HepG2 (cell line): ENCODE results near the gene MRPS10. TPM values are rescaled to one million over a fixed set of nuclear protein-coding genes. Genes with fewer than 3 reads are reported as not detected.

Experiments
- ATAC-seq: fragments of 200-7000 bp; cut with Tn5 transposase; 3 replicates; pipeline ENCODE4 v1.9.1; 2020; ENCODE audit warnings: mild to moderate bottlenecking, moderate library complexity
- BruUV-seq: library from RNA; stranded (reverse); fragments of 400-500 nt; replicated peaks from 2 replicates; lab custom pipeline; 2021; lab: Mats Ljungman, UMichigan
- CTCF ChIA-PET: fragments of 300-600 bp; formaldehyde crosslinking; extraction: SDS; loops from one replicate; lab custom pipeline; 2021; ENCODE audit warnings: low total read pairs, inconsistent platforms, low intra/inter-chr PET ratio; lab: Yijun Ruan, JAX
- POLR2A ChIA-PET: fragments of 350-600 bp; sonication (Branson Sonifier 250); formaldehyde crosslinking; loops from one replicate; lab custom pipeline; 2020; ENCODE audit warnings: antibody characterized with exemption, inconsistent platforms; lab: Yijun Ruan, JAX
- DNase-seq: peaks from one replicate; pipeline ENCODE4 v3.0.0-alpha.2; 2015; ENCODE audit warnings: low spot score
- FAIRE-seq: peaks from 3 replicates; lab custom pipeline; 2011; peaks lifted over from hg19 to GRCh38; lab: Jason Lieb, UNC
- H2AFZ ChIP-seq: one replicate; pipeline ENCODE4 v1.6.1; 2011; ENCODE audit warnings: low read length, inconsistent platforms
- H3K27ac ChIP-seq: fragments of 300-600 bp; 3 replicates; pipeline ENCODE4 v1.8.0; 2011; ENCODE audit warnings: mixed run types, mild to moderate bottlenecking, mixed read lengths, low read length, inconsistent platforms; ENCODE audit not compliant: insufficient read depth; ENCODE audit errors: extremely low read length
- H3K27me3 ChIP-seq, 2 experiments: fragments of 200-600 bp in 1 of 2; 2 replicates in 1 of 2; 3 replicates in 1 of 2; pipeline versions ENCODE4 v1.6.0 to v1.8.0; 2011; ENCODE audit warnings: low read length in 2 of 2, mild to moderate bottlenecking in 2 of 2, moderate library complexity in 2 of 2, inconsistent platforms in 1 of 2; ENCODE audit not compliant: insufficient read depth in 2 of 2, control insufficient read depth in 1 of 2
- H3K36me3 ChIP-seq, 2 experiments: fragments of 200-600 bp in 1 of 2; replicated peaks in 1 of 2; 2 replicates in 1 of 2; 3 replicates in 1 of 2; pipeline versions ENCODE4 v1.5.1 to v1.8.0; 2011; ENCODE audit warnings: low read length in 2 of 2, inconsistent platforms in 1 of 2; ENCODE audit not compliant: insufficient read depth in 2 of 2, control insufficient read depth in 1 of 2
- H3K4me1 ChIP-seq: 2 replicates; pipeline ENCODE4 v1.5.1; 2012; ENCODE audit warnings: low read length, inconsistent platforms; ENCODE audit not compliant: insufficient read depth
- H3K4me2 ChIP-seq: 2 replicates; pipeline ENCODE4 v1.6.0; 2011; ENCODE audit warnings: low read depth, low read length, inconsistent platforms
- H3K4me3 ChIP-seq, 3 experiments: fragments of 200-600 bp in 1 of 3; sonication (generic), shearing (Covaris generic) in 1 of 3; replicated peaks in 1 of 3; 2 replicates each; pipeline ENCODE4 v1.5.1; 2011 to 2016; ENCODE audit warnings: low read length in 3 of 3, inconsistent platforms in 2 of 3, low read depth in 2 of 3, mild to moderate bottlenecking in 2 of 3, control low read depth in 1 of 3, mixed read lengths in 1 of 3; ENCODE audit not compliant: insufficient read depth in 1 of 3
- H3K79me2 ChIP-seq: one replicate; pipeline ENCODE4 v1.6.1; 2011; ENCODE audit warnings: low read length, inconsistent platforms; ENCODE audit not compliant: insufficient read depth
- H3K9ac ChIP-seq: 2 replicates; pipeline ENCODE4 v1.6.0; 2011; ENCODE audit warnings: mild to moderate bottlenecking, low read depth, low read length, inconsistent platforms; ENCODE audit not compliant: insufficient read depth
- H3K9me3 ChIP-seq: 2 replicates; pipeline ENCODE4 v1.5.1; 2012; ENCODE audit warnings: mild to moderate bottlenecking, low read length
- H4K20me1 ChIP-seq: 2 replicates; pipeline ENCODE4 v1.6.0; 2011; ENCODE audit warnings: inconsistent platforms, mild to moderate bottlenecking, low read length, moderate library complexity; ENCODE audit not compliant: insufficient read depth
- HOMEZ ChIP-seq: IDR thresholded peaks from 2 replicates; pipeline ENCODE4 v1.6.1; 2016; ENCODE audit warnings: low read depth
- MTERF4 ChIP-seq: sonication (generic); formaldehyde crosslinking; IDR thresholded peaks from 2 replicates; pipeline ENCODE4 v1.8.0; 2023; ENCODE audit warnings: mild to moderate bottlenecking, missing genetic modification reagents
- PCBP1 ChIP-seq: fragments of 200-400 bp; formaldehyde crosslinking; IDR thresholded peaks from 2 replicates; pipeline ENCODE4 v1.6.1; 2017; ENCODE audit warnings: mild to moderate bottlenecking, low read depth, low read length, borderline replicate concordance
- RARG ChIP-seq: sonication (generic); formaldehyde crosslinking; IDR thresholded peaks from 2 replicates; pipeline ENCODE4 v1.4.0; 2020; ENCODE audit warnings: low read depth, mild to moderate bottlenecking, missing genetic modification reagents
- SNAPC4 ChIP-seq: sonication (generic); formaldehyde crosslinking; IDR thresholded peaks from 2 replicates; pipeline ENCODE4 v1.4.0; 2020; ENCODE audit warnings: mild to moderate bottlenecking, missing genetic modification reagents
- SSRP1 ChIP-seq: IDR thresholded peaks from 2 replicates; pipeline ENCODE4 v1.6.1; 2016; ENCODE audit warnings: control low read depth
- ZC3H13 ChIP-seq: sonication (generic); formaldehyde crosslinking; IDR thresholded peaks from 2 replicates; pipeline ENCODE4 v1.8.1; 2023; ENCODE audit warnings: mild to moderate bottlenecking, missing genetic modification reagents, moderate library complexity
- ZFP82 ChIP-seq: sonication (generic); formaldehyde crosslinking; IDR thresholded peaks from 2 replicates; pipeline ENCODE4 v1.5.1; 2020; ENCODE audit warnings: mild to moderate bottlenecking, missing genetic modification reagents, borderline replicate concordance
- ZNF329 ChIP-seq: sonication (generic); formaldehyde crosslinking; IDR thresholded peaks from 2 replicates; pipeline ENCODE4 v1.9.0; 2021; ENCODE audit warnings: low read depth, mild to moderate bottlenecking, missing genetic modification reagents
- ZNF441 ChIP-seq: sonication (generic); formaldehyde crosslinking; IDR thresholded peaks from 2 replicates; pipeline ENCODE4 v1.7.0; 2021; ENCODE audit warnings: missing genetic modification reagents, borderline replicate concordance
- ZNF558 ChIP-seq: sonication (generic); formaldehyde crosslinking; IDR thresholded peaks from 2 replicates; pipeline ENCODE4 v1.9.0; 2022; ENCODE audit warnings: mild to moderate bottlenecking, missing genetic modification reagents, borderline replicate concordance
- ZNF749 ChIP-seq: sonication (generic); formaldehyde crosslinking; IDR thresholded peaks from 2 replicates; pipeline ENCODE4 v1.8.0; 2022; ENCODE audit warnings: mild to moderate bottlenecking, missing genetic modification reagents, moderate library complexity, borderline replicate concordance
- ZSCAN9 ChIP-seq: IDR thresholded peaks from 2 replicates; pipeline ENCODE4 v1.6.1; 2016; ENCODE audit warnings: borderline replicate concordance
- WGBS: methylation state at CpG from one replicate; pipeline ENCODE4 v1.1.6; 2017; ENCODE audit warnings: low lambda C conversion rate; 5-methylcytosine and 5-hydroxymethylcytosine counted together
- in situ Hi-C: cut with HindIII; loops from 2 replicates; pipeline ENCODE4 v1.10.0; 2017; ENCODE audit warnings: low pct_unique_long_range_greater_than_20kb; ENCODE audit not compliant: extremely low pct_ligation_motif_present
- intact Hi-C: fragments of 100-400 bp; cut with micrococcal nuclease; formaldehyde crosslinking; loops from one replicate; pipeline ENCODE4 v1.10.0; 2022; ENCODE audit not compliant: unreplicated experiment
- polyA plus RNA-seq, 8 experiments: library from polyadenylated mRNA; depleted of rRNA in 3 of 8; stranded (reverse) in 7 of 8; unstranded in 1 of 8; fragments of >200 nt; fragmentation: Illumina TruSeq in 4 of 8; extraction: Trizol in 4 of 8; gene quantifications; 2 replicates each; pipeline versions ENCODE4 v1.2.1 to v1.2.3, GENCODE V29; 2011 to 2016; ENCODE audit warnings: low read depth in 4 of 8, missing spikeins in 1 of 8, mixed read lengths in 1 of 8; ENCODE audit not compliant: insufficient read depth in 1 of 8
- total RNA-seq, 5 experiments: library from RNA; depleted of rRNA; stranded (reverse); fragments of >200 nt; fragmentation: Illumina TruSeq; extraction: Trizol; gene quantifications; 2 replicates each; pipeline ENCODE4 v1.2.3, GENCODE V29; 2016; ENCODE audit warnings: low read depth in 1 of 5

MRPS10 gene
- total and polyA plus RNA-seq, 2 of the 13 experiments (the other 11 are each of a cell fraction or from before 2014, with no cell fraction given): 31.7 to 54.6 TPM

GRCh38 chr6:42201382-42201781 lies 16.3 kb downstream of the MRPS10 start:
- Histone ChIP-seq H3K36me3 (no peaks in the 10 kb centered on the region), H3K4me1 (peaks cover 90% of the 10 kb centered on the region), H3K9me3 (no peaks in the 10 kb centered on the region), H2AFZ (no peak overlapping the region), H3K27ac (no peak overlapping the region), H3K9ac (no peak overlapping the region), H3K79me2 (no peaks in the 10 kb centered on the region), H3K4me3 (no peak overlapping the region), H4K20me1 (no peaks in the 10 kb centered on the region), H3K4me2 (no peak overlapping the region), H3K27me3 (no peaks in the 10 kb centered on the region)
- no TSS peak for BruUV-seq
- WGBS: 58% methylated on average over 3 of the region's 3 CpGs
- ChIA-PET POLR2A (interaction anchor here (1.2 kb wide), 1 partner anchor 13 kb away, joined by 4 read pairs; no protein-coding TSS in a partner anchor), CTCF (no interaction called here)
- in situ Hi-C loops (loop anchor here (25.0 kb wide), 1 partner anchor 414 kb away; the partner anchor contains the start of genes FRS3, PRICKLE4 and TOMM6), intact Hi-C loops (no loop called here)
- ATAC-seq (no peak), DNase-seq (no peak), FAIRE-seq (no peak)
- TF ChIP-seq ZNF558 (CRISPR knock-in tag) (no peak), ZFP82 (CRISPR knock-in tag) (no peak), RARG (CRISPR knock-in tag) (no peak), ZNF441 (CRISPR knock-in tag) (no peak), ZC3H13 (CRISPR knock-in tag) (no peak), SNAPC4 (CRISPR knock-in tag) (no peak), SSRP1 (CRISPR knock-in tag) (no peak), ZSCAN9 (CRISPR knock-in tag) (no peak), HOMEZ (no peak), PCBP1 (no peak), MTERF4 (no peak), ZNF329 (CRISPR knock-in tag) (no peak), ZNF749 (CRISPR knock-in tag) (no peak)
